ENCODE measurements around the gene INTS4.
"Not testable (repeated sequence)": the region's sequence is repeated elsewhere in the genome, so short reads cannot be mapped to it uniquely, and the experiment has no call there.

INTS4 gene

GRCh38 chr11:78033040-78033439 is 38.6 kb upstream of the INTS4 start:
- CTCF ChIA-PET: no interaction called here
- TF ChIP-seq SP1 (IDR thresholded peaks at IDR 0.05) (no peak), ZNF384 (IDR thresholded peaks at IDR 0.05) (no peak), BHLHE40 (IDR thresholded peaks at IDR 0.05; ENCODE audit: borderline replicate concordance) (no peak), ARNT (IDR thresholded peaks at IDR 0.05) (no peak)

GRCh38 chr11:78032090-78032489 is 37.6 kb upstream of the INTS4 start:
- CTCF ChIA-PET: interaction anchor here (0.6 to 0.9 kb wide), 2 partner anchors 14 to 317 kb away, joined by 4 read pairs; no protein-coding TSS in a partner anchor

More at GRCh38 chr11:78033040-78033439, 38.6 kb upstream of the INTS4 start:
- no peak for DNase-seq (ENCODE audit: extremely low spot score)
- POLR2A ChIA-PET: no interaction called here

GRCh38 chr11:78031629-78032028 is 37.2 kb upstream of the INTS4 start:
- ChIA-PET CTCF (interaction anchor here (0.6 to 0.9 kb wide), 2 partner anchors 14 to 317 kb away, joined by 4 read pairs; no protein-coding TSS in a partner anchor), POLR2A (interaction anchor here (0.6 to 0.7 kb wide), 2 partner anchors 10 to 37 kb away, joined by 3 to 4 read pairs; partner anchors contain the start of gene INTS4)
- DNase-seq (ENCODE audit: extremely low spot score): no peak
- TF ChIP-seq LEF1 (IDR thresholded peaks at IDR 0.05; ENCODE audit: borderline replicate concordance) (no peak), ARNT (IDR thresholded peaks at IDR 0.05) (no peak), FOXA1 (IDR thresholded peaks at IDR 0.05) (no peak), SP1 (IDR thresholded peaks at IDR 0.05) (no peak), BHLHE40 (IDR thresholded peaks at IDR 0.05; ENCODE audit: borderline replicate concordance) (no peak), ELF4 (IDR thresholded peaks at IDR 0.05) (no peak)

More at GRCh38 chr11:78032090-78032489, 37.6 kb upstream of the INTS4 start:
- DNase-seq (ENCODE audit: extremely low spot score): no peak
- POLR2A ChIA-PET: interaction anchor here (0.6 kb wide), 1 partner anchor 37 kb away, joined by 4 read pairs; the partner anchor contains the start of gene INTS4
- no peak for TF ChIP-seq L3MBTL2 (conservative IDR thresholded peaks at IDR 0.05)

- ChIA-PET POLR2A (interaction anchor here (0.7 kb wide), 2 partner anchors 9 to 11 kb away, joined by 3 read pairs; no protein-coding TSS in a partner anchor), CTCF (interaction anchor here (0.7 kb wide), 1 partner anchor 15 kb away, joined by 3 read pairs; no protein-coding TSS in a partner anchor)
- no peak for TF ChIP-seq FOXA1 (IDR thresholded peaks at IDR 0.05)
- TF ChIP-seq FOXM1 (IDR thresholded peaks at IDR 0.05; ENCODE audit: borderline replicate concordance): no peak
- no peak for TF ChIP-seq NFRKB (IDR thresholded peaks at IDR 0.05)
- DNase-seq (ENCODE audit: extremely low spot score): no peak
Observed at GRCh38 chr11:78030429-78031325, 36.2 kb upstream of the INTS4 start.

- DNase-seq (ENCODE audit: extremely low spot score); CTCF ChIA-PET; POLR2A ChIA-PET: not testable (repeated sequence)
Observed at GRCh38 chr11:78028423-78028822, 34.0 kb upstream of the INTS4 start.

GRCh38 chr11:78027759-78028158 is 33.3 kb upstream of the INTS4 start:
- POLR2A ChIA-PET: no interaction called here
- CTCF ChIA-PET: no interaction called here
- no peak for DNase-seq (ENCODE audit: extremely low spot score)
- no peak for TF ChIP-seq LEF1 (IDR thresholded peaks at IDR 0.05; ENCODE audit: borderline replicate concordance)
- TF ChIP-seq ELF4 (IDR thresholded peaks at IDR 0.05): no peak
- no peak for TF ChIP-seq FOXK2 (IDR thresholded peaks at IDR 0.05)
- TF ChIP-seq FOXA1 (IDR thresholded peaks at IDR 0.05): no peak
- TF ChIP-seq NFRKB (IDR thresholded peaks at IDR 0.05): no peak
- TF ChIP-seq BHLHE40 (IDR thresholded peaks at IDR 0.05; ENCODE audit: borderline replicate concordance): no peak
- TF ChIP-seq SUZ12 (IDR thresholded peaks at IDR 0.05): no peak
- no peak for TF ChIP-seq ARNT (IDR thresholded peaks at IDR 0.05)
- TF ChIP-seq HDGF (IDR thresholded peaks at IDR 0.05; ENCODE audit: borderline replicate concordance): no peak
- no peak for TF ChIP-seq SP1 (IDR thresholded peaks at IDR 0.05)
- no peak for TF ChIP-seq CTBP1 (IDR thresholded peaks at IDR 0.05; ENCODE audit: borderline replicate concordance)
- no peak for TF ChIP-seq L3MBTL2 (conservative IDR thresholded peaks at IDR 0.05)

GRCh38 chr11:78025378-78025777 is 30.9 kb upstream of the INTS4 start:
- TF ChIP-seq CTBP1 (IDR thresholded peaks at IDR 0.05; ENCODE audit: borderline replicate concordance) (no peak), LEF1 (IDR thresholded peaks at IDR 0.05; ENCODE audit: borderline replicate concordance) (no peak), HDGF (IDR thresholded peaks at IDR 0.05; ENCODE audit: borderline replicate concordance) (no peak), ARNT (IDR thresholded peaks at IDR 0.05) (no peak), FOXA1 (IDR thresholded peaks at IDR 0.05) (no peak), ZNF384 (IDR thresholded peaks at IDR 0.05) (no peak), TARDBP (IDR thresholded peaks at IDR 0.05) (no peak), NFRKB (IDR thresholded peaks at IDR 0.05) (no peak), SP1 (IDR thresholded peaks at IDR 0.05) (no peak), SUZ12 (IDR thresholded peaks at IDR 0.05) (no peak), ELF4 (IDR thresholded peaks at IDR 0.05) (no peak), L3MBTL2 (conservative IDR thresholded peaks at IDR 0.05) (no peak), FOXM1 (IDR thresholded peaks at IDR 0.05; ENCODE audit: borderline replicate concordance) (no peak), FOXK2 (IDR thresholded peaks at IDR 0.05) (no peak)
- ChIA-PET CTCF (no interaction called here), POLR2A (no interaction called here)
- no peak for DNase-seq (ENCODE audit: extremely low spot score)

- no peak for DNase-seq (ENCODE audit: extremely low spot score)
- TF ChIP-seq NFRKB (IDR thresholded peaks at IDR 0.05) (no peak), HDGF (IDR thresholded peaks at IDR 0.05; ENCODE audit: borderline replicate concordance) (no peak), BHLHE40 (IDR thresholded peaks at IDR 0.05; ENCODE audit: borderline replicate concordance) (no peak), L3MBTL2 (conservative IDR thresholded peaks at IDR 0.05) (no peak), SUZ12 (IDR thresholded peaks at IDR 0.05) (no peak)
- POLR2A ChIA-PET: no interaction called here
- CTCF ChIA-PET: no interaction called here
Observed at GRCh38 chr11:78023426-78023825, 29.0 kb upstream of the INTS4 start.
